ENCODE data around the gene CDC73. TPM values are rescaled to one million over a fixed set of nuclear protein-coding genes. Genes with fewer than 3 reads are reported as not detected.

The CDC73 gene
- total and polyA plus RNA-seq, 2 donors (not counting 3 experiments of a cell fraction or from before 2014, with no cell fraction given), result 9.9 to 55.8 TPM

- POLR2A ChIA-PET, result no interaction called here
- H3K4me3 ChIP-seq (replicated peaks in 1 of 3; ENCODE audit: insufficient read depth in 1 of 3, low read depth in 1 of 3, low read length in 3 of 3), result no peak overlapping the region
- DNase-seq (ENCODE audit: low read depth, low spot score) (no peak), FAIRE-seq (no peak)
- no TSS peak for BruUV-seq (replicated peaks)
- H3K9me3 ChIP-seq (replicated peaks; ENCODE audit: control insufficient read depth, insufficient read depth, low read length), result no peaks in the 10 kb centered on the region
- H3K4me2 ChIP-seq (ENCODE audit: insufficient read depth, low read length), result no peak overlapping the region
- H3K79me2 ChIP-seq (ENCODE audit: control insufficient read depth, insufficient read depth, low read length), result peaks cover 40% of the 10 kb centered on the region
- intact Hi-C loops (cut with micrococcal nuclease) (no loop called here), dilution Hi-C loops (cut with MboI; ENCODE audit: extremely low pct_ligation_motif_present, low sequenced_read_pairs) (no loop called here)
- CTCF ChIA-PET, result no interaction called here
- H4K20me1 ChIP-seq (replicated peaks; ENCODE audit: control insufficient read depth, extremely low read depth, insufficient read depth, low read length), result peaks cover 7% of the 10 kb centered on the region
- H2AFZ ChIP-seq (ENCODE audit: low read depth, low read length), result no peak overlapping the region
- no peaks in the 10 kb centered on the region for H3K36me3 ChIP-seq (ENCODE audit: control insufficient read depth in 2 of 2, extremely low read depth in 1 of 2, insufficient read depth in 2 of 2, low read length in 2 of 2)
- no peak overlapping the region for H3K9ac ChIP-seq (replicated peaks; ENCODE audit: extremely low read depth, insufficient read depth, low read length)
- no peak for TF ChIP-seq FOS (IDR thresholded peaks at IDR 0.05; ENCODE audit: borderline replicate concordance, insufficient read depth, low read length)
- TF ChIP-seq MAX (IDR thresholded peaks at IDR 0.05; ENCODE audit: insufficient read depth, insufficient read length), result no peak
- no peak for TF ChIP-seq POLR2A (IDR thresholded peaks at IDR 0.05; ENCODE audit: low read depth, low read length)
- TF ChIP-seq CTCF (IDR thresholded peaks at IDR 0.05; ENCODE audit: extremely low read depth in 1 of 2, insufficient read depth in 1 of 2, low read depth in 1 of 2, low read length in 2 of 2), result no peak
- no peak for TF ChIP-seq EZH2 (IDR thresholded peaks at IDR 0.05; ENCODE audit: borderline replicate concordance, low read depth, low read length, severe bottlenecking)
- TF ChIP-seq POLR2AphosphoS5 (IDR thresholded peaks at IDR 0.05; ENCODE audit: insufficient read depth, low read depth, low read length), result no peak
- TF ChIP-seq MYC (IDR thresholded peaks at IDR 0.05; ENCODE audit: low read depth, low read length), result no peak
- TF ChIP-seq JUN (IDR thresholded peaks at IDR 0.05; ENCODE audit: borderline replicate concordance, insufficient read depth, insufficient read length, low read depth), result no peak
- TF ChIP-seq GATA2 (IDR thresholded peaks at IDR 0.05; ENCODE audit: insufficient read depth, insufficient read length, low read depth, low read length), result no peak
- H3K27me3 ChIP-seq (ENCODE audit: control insufficient read depth in 2 of 2, insufficient read depth in 2 of 2, low read length in 2 of 2), result no peaks in the 10 kb centered on the region
- H3K4me1 ChIP-seq (ENCODE audit: control insufficient read depth, extremely low read depth, insufficient read depth, low read length), result no peaks in the 10 kb centered on the region
- H3K9me1 ChIP-seq (replicated peaks; ENCODE audit: control insufficient read depth, extremely low read depth, insufficient read depth, low read length), result no peaks in the 10 kb centered on the region
- H3K27ac ChIP-seq (ENCODE audit: insufficient read depth, low read depth, low read length), result no peak overlapping the region
These were observed 54.3 kb downstream of the CDC73 start for GRCh38 chr1:193176113-193176512.
